H1 (cell line): ENCODE measurements around the gene COMP. TPM values are rescaled to one million over a fixed set of nuclear protein-coding genes. Genes with fewer than 3 reads are reported as not detected.

Experiments used
- polyA plus RNA-seq, 7 experiments: library from polyadenylated mRNA; depleted of rRNA in 3 of 7; stranded (reverse) in 5 of 7; unstranded in 2 of 7; fragments of >200 nt in 5 of 7; fragments of 200-250 nt in 2 of 7; gene quantifications; 1 replicate in 5 of 7; 2 replicates in 1 of 7; 4 replicates in 1 of 7; pipeline versions ENCODE4 v1.2.1 to v1.2.3, GENCODE V29; 2011 to 2013; ENCODE audit warnings: missing spikeins in 2 of 7, mixed read lengths in 2 of 7
- total RNA-seq: library from RNA; stranded (reverse); fragmentation: NEBNext Ultra II Directional; extraction: Animal tissue kit (Norgen Biotek cat#: 25700); gene quantifications from 2 replicates; pipeline ENCODE4 v1.2.1, GENCODE V29; 2021
- TF ChIP-seq, protein P1 (sequence below): IDR thresholded peaks from 2 replicates; pipeline ENCODE4 v1.6.1; 2011; ENCODE audit warnings: low read depth, mild to moderate bottlenecking, low read length; ENCODE audit not compliant: insufficient read depth

COMP gene
- total and polyA plus RNA-seq, 2 of the 8 experiments (the other 6 are each of a cell fraction or from before 2014, with no cell fraction given) = 0.17 TPM

DNA sequence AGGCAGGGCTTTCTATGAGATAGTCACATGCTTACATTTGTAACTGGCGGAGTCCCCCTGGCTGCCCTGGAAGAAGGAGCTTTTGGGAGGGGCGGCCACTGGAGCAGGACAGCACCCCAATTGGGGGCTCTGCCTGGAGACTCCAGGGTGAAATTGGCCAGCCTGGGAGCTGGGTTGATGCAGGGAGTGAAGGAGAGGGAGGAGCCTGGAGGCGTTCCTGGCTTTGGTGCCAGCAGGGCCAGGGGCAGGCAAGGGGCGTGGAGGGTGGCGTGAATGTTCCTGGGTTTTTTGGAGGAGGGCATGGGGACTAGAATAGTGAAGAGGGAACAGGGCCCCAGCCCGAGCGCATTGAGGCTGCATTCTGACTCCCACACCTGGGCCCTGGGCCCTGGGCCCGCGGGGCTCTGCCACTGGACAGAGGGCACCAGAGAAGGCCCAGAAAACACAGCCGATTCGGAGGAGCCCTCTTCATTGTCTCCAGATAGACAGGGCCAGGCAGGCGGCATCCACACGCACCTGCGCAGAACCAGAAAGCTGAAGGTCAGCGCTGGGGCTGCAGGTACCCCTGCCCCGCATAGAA lies 29.5 kb downstream of the COMP start (continued):
- TF ChIP-seq, protein P1, sequence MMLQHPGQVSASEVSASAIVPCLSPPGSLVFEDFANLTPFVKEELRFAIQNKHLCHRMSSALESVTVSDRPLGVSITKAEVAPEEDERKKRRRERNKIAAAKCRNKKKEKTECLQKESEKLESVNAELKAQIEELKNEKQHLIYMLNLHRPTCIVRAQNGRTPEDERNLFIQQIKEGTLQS = no peak
